Stimulated activated CD4-positive, alpha-beta T cell treated with anti-CD3 and anti-CD28 coated beads, TNF-alpha, amount 100 ng/mL, for 24 hours (primary cell): ENCODE data around the gene BCAS4.
"Not testable (repeated sequence)": the region's sequence is repeated elsewhere in the genome, so short reads cannot be mapped to it uniquely, and the experiment has no call there.

ENCODE experiments used
- DNase-seq, 3 experiments: peaks; one replicate each; pipeline ENCODE4 v3.0.0-alpha.2; 2020; ENCODE audit warnings: low read depth in 3 of 3

The BCAS4 gene, protein sequence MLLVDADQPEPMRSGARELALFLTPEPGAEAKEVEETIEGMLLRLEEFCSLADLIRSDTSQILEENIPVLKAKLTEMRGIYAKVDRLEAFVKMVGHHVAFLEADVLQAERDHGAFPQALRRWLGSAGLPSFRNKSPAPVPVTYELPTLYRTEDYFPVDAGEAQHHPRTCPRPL

GRCh38 chr20:50794846-50795634 lies at the start of gene BCAS4:
BCAS4 (plus strand) TSS chr20:50795061; CDS start chr20:50795084, 23 bp downstream.
- DNase-seq = peak; percentile 74 to 80 (median 75)

DNA sequence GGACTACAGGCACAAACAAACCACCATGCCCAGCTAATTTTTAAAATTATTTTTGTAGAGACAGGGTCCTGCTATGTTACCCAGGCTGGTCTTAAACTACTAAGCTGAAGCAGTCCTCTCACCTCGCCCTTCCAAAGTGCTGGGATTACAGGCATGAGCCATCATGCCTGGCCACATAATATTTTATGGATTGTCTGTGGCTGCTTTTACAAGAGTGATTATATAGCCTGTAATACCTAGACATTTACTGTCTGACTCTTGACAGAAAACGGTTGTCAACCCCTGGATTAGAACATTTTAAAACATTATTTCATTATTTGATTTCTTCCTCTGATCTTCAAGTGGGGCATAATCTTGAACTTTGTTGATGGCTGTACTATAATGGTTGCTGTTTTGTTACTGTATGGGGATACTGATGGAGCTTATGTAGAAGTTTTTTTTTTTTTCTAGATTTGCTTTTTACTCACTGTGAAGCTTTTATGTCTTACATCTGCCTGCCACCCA lies 49.2 kb upstream of the BCAS4 start:
- no peak for DNase-seq

DNA sequence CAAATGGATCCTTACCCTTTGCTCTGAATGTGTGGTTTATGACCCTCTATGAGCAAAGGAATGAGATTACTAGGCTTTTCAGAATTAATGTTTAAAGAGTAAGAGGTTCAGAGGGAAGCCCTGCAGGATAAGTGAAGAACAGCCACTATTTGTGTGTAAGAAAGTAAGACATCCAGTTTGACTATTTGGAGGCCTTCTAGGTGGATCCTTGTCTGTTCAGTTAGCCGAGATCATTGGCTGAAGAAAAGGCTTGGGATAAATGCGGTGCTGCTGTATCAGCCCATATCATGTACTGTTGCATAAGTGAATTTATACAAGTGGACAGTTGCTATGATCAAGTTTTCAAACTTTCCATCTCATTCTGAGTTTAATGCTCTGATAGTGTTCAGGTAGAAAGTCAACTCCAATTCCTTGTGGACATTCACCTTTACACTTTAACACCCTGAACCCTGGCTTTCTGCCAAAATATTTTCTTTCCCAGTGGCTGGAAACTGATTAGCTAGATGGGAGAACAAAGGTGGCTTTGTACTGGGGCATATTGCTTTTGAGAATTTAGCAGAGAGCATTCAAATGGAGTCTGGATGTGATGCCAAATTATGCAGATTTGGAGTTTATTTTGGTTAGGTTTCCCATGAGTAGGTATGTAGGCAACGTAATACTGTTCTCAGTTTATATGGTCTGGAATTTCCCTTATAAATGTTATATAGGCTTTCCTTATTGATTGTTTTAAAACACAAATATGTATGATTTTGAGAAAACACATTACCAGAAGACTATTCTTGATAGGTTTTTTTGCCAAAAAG lies 48.5 kb upstream of the BCAS4 start:
- DNase-seq = no peak

- DNase-seq = no peak
These were observed 47.6 kb upstream of the BCAS4 start for GRCh38 chr20:50747275-50747674.

- no peak for DNase-seq
These were observed 44.7 kb upstream of the BCAS4 start for GRCh38 chr20:50750145-50750671.

DNA sequence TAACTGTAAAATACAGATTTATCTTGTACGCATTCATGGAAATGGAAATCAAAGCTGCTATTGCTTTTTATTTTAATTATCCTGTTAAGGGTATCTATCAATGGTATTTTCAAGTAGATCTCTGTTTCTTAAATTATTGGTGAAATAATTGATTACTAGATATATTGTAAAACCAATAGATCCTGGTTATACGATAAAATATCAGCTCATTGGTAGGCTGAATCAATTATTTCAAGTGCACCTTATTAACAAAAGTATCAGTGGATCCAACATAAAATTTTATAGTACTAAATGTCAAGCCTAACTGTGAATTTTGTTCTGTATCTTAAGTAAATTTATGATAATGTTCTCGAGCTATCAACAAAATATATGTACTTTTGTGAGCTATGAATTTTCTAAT lies 41.7 kb upstream of the BCAS4 start:
- no peak for DNase-seq

DNA sequence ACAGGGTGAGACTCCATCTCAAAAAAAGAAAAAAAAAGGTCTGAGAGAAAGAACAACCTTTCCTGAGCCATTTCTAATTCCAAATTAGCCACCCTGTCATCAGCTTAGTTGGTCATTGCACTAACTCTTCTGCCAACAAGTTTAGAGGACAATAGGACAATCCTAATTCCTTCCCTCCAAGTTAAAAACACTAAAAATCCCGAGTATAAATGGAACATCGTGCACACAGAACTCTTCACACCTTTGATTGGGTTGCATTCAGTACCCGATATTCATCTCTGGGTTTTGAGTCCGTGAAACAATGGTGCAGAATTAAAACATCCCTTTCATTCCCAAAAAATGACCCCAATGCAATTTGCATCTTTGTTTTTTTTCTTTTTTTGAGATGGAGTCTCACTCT lies 40.4 kb upstream of the BCAS4 start:
- no peak for DNase-seq

DNA sequence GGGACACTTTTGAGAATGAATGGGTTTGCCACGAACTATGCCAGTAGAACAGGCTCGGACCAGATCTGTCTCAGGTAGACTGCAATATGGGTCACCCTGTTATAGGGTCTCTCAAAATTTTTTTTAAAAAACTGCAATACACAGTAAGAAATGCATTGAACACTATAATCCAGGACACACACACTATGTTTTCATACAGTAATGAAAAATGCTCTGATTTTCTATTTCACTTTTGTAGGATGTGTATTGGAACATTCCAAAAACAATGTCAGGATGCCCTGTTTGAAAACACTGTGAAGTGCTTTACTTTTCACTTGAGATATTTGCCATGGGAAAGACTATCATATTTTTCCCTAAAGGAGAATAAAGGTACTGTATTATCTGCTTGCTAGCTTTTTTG lies 38.4 kb upstream of the BCAS4 start:
- no peak for DNase-seq

- DNase-seq = no peak
These were observed 36.4 kb upstream of the BCAS4 start for GRCh38 chr20:50758469-50758868.

DNA sequence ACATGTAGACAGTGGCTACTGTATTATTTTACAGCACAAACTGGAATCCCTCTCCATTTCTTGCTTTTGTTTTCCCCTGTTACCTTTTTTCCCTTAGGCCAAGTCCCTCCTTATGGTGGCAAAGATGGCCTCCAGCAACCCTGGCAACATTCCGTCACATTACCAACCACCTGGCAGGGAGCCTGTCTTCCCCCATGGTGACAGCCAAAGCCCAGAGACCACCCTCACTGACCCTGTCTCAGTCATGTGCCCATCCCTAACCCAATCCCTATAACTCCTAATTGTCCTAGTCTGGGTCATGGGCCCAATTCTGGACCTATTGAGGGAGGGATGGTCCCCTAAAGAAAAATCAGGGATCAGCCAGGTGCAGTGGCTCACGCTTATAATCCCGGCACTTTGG lies 35.9 kb upstream of the BCAS4 start:
- no peak for DNase-seq

DNA sequence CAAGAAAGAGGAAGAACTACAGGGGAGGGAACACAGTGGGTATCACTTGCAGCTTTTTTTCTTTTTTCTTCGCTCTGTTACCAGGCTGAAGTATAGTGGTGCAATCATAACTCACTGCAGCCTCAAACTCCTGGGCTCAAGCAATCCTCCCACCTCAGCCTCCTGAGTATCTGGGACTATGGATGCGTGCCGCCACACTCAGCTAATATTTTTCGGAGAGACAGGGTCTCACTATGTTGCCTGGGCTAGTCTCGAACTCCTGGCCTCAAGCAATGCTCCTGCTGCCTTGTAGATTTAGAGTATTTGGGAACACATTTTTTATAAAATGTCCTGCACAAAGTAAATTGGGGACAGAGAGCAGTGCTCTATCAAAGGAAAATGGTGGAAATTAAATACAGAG lies 35.2 kb upstream of the BCAS4 start:
- no peak for DNase-seq

- DNase-seq = no peak
These were observed 32.8 kb upstream of the BCAS4 start for GRCh38 chr20:50762045-50762422.

GRCh38 chr20:50762435-50763220 lies 32.2 kb upstream of the BCAS4 start:
- DNase-seq = no peak

DNA sequence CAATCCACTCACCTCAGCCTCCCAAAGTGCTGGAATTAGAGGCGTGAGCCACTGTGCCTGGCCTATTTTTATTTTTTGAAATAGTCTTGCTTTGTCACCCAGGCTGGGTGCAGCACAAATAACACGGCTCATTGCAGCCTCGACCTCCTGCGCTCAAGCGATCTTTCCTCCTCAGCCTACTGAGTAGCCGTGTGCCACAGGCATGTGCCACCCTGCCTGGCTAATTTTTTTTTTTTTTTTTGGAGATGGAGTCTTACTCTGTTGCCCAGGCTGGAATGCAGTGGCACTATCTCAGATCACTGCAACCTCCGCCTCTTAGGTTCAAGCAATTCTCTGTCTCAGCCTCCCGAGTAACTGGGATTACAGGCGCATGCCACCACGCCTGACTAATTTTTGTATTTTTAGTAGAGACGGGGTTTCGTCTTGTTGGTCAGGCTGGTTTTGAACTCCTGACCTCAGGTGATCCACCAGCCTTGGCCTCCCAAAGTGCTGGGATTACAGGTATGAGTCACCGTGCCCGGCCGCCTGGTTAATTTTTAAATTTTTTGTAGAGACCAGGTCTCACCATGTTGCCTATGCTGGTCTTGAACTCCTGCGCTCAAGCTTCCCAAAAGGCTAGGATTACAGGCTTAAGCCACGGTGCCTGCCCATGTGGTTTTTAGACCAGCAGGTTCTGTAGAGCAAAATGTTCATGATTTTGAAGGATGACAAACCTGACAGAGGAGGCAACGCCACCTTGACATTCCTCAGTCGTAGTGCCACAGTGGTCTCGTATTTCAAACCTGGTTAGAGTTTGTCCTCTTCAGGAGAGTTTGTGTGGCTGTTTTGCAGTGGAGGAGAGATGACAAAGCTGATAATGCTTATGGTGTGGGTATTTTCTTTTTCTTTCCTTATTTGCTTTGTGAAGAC lies 31.1 kb upstream of the BCAS4 start:
- not testable (repeated sequence) for DNase-seq

DNA sequence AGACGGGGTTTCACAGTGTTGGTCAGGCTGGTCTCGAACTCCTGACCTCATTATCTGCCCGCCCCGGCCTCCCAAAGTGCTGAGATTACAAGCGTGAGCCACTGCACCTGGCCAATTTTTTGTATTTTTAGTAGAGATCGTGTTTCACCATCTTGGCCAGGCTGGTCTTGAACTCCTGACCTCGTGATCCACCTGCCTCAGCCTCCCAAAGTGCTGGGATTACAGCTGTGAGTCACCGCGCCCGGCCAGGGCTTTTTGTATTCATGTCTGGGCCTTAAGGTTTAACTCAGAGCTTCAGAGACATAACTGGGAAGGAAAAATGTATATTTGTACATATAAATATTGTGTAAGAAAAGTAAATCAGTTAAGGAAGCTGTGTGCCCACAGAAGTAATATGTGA lies 29.6 kb upstream of the BCAS4 start:
- DNase-seq = not testable (repeated sequence)

GRCh38 chr20:50765674-50766073 lies 29.2 kb upstream of the BCAS4 start:
- no peak for DNase-seq

DNA sequence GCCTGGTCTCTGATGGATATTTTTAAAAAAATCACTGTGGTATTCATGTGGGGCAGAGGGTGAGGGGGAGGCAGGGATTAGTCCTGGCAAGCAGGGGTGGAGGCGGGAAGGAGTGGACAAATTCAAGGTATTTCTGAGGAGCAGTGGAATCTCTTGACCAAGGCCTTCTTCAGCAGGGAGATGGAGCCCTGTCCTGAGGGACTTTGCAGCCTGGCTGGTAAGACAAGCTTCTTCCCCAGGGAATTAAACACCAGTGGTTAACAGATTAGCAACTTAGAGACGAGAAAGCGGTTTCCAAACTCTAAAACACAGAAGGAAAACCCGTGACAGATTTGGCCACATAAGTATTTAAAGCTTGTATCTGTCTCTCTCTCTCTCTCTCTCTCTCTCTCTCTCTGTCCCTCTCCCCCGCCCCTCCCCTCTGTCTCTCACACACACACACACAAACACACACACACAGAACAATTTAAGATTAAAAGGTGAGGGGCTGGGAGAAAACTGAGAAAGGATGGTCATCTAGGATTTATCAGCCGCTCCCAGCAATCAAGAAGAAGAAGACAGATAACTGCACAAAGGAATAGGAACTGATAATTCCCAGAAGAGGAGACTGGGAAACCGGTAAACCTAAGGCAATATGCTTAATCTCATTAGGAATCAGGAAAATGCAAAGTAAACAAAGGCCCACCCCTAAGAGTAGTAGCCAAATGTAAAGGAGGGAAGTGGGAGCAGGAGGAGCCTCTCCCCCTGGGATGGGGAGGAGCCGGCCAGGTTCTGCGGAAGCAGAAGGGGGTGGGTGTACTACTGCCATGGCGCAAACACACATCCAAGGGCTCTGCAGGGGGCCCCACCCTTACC lies 27.7 kb upstream of the BCAS4 start:
- DNase-seq = not testable (repeated sequence)

- DNase-seq = not testable (repeated sequence)
These were observed 25.9 kb upstream of the BCAS4 start for GRCh38 chr20:50768991-50769390.

DNA sequence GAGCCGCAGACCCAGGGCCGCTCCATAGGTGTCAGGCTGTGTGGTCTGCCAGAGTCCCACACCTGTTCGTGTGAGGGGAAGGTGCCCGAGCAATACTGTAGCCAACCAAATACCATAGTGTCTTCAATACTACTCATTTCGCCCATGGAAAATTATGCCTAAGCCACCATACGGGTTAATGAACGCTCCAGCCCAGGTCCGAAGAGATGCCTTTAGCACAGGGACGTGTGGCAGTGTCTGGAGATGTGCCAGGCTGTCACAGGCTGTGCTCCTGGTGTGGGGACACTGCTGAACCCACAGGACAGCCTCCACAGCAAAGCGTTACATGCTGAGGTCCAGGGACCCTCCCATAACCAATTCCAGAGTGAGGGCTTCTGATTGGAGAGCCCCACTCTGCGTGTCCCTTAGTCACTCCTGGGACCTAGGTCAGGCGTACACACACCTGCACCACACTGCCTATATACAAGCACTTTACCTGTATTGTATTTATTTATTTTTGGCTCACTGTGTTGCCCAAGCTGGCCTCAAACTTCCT lies 25.2 kb upstream of the BCAS4 start:
- DNase-seq = not testable (repeated sequence)
